Duodenal mucosa (tissue), 2 donors: ENCODE measurements around the gene NADK.

Source experiments
- H3K27ac ChIP-seq: one replicate; pipeline ENCODE4 v1.7.0; 2013; ENCODE audit warnings: low read depth, low read length
- H3K27me3 ChIP-seq, 2 donors: one replicate each; pipeline ENCODE4 v1.7.0; 2013; ENCODE audit warnings: low read length in 2 of 2, control low read depth in 1 of 2; ENCODE audit not compliant: insufficient read depth in 2 of 2, control insufficient read depth in 1 of 2
- H3K36me3 ChIP-seq, 2 donors: one replicate each; pipeline ENCODE4 v1.7.0; 2013; ENCODE audit warnings: low read length in 2 of 2, control low read depth in 1 of 2; ENCODE audit not compliant: insufficient read depth in 2 of 2, control insufficient read depth in 1 of 2
- H3K4me1 ChIP-seq, 2 donors: one replicate each; pipeline ENCODE4 v1.7.0; 2013; ENCODE audit warnings: low read length in 2 of 2, control low read depth in 1 of 2; ENCODE audit not compliant: insufficient read depth in 2 of 2, control insufficient read depth in 1 of 2
- H3K4me3 ChIP-seq, 2 donors: one replicate each; pipeline ENCODE4 v1.7.0; 2013; ENCODE audit warnings: low read length in 2 of 2, low read depth in 1 of 2
- H3K9ac ChIP-seq, 2 donors: one replicate each; pipeline ENCODE4 v1.7.0; 2013; ENCODE audit warnings: low read length in 2 of 2, low read depth in 1 of 2
- H3K9me3 ChIP-seq, 2 donors: one replicate each; pipeline ENCODE4 v1.7.0; 2013; ENCODE audit warnings: low read length in 2 of 2, control low read depth in 1 of 2; ENCODE audit not compliant: control insufficient read depth in 1 of 2

NADK gene

GRCh38 chr1:1806890-1807289 is 28.6 kb upstream of the NADK start:
- Histone ChIP-seq H3K36me3 (peaks cover 18 to 72% of the 10 kb centered on the region in 2 donors), H3K4me1 (peaks cover 0 to 3% of the 10 kb centered on the region in 2 donors), H3K27me3 (no peaks in the 10 kb centered on the region), H3K27ac (no peak overlapping the region), H3K4me3 (no peak overlapping the region), H3K9me3 (no peaks in the 10 kb centered on the region), H3K9ac (no peak overlapping the region)

DNA sequence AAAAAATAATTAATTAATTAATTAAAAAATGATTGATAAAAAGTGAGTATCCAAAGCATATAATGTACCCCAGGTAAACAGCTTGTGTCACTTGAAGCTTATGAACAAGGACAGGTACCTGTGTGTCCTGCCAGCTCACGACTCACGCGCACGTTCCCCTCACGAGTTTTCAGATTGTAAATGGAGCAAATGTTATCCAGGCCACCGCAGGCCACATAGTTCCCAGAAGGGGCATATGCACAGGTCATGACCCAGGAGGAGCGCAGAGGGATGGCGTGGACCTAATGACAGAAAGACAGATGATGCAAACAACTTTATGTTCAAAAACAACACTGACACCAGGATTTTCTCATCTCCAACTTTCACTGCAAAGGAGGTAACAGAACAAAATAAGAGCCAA is 26.0 kb upstream of the NADK start:
- Histone ChIP-seq H3K27me3 (no peaks in the 10 kb centered on the region), H3K36me3 (peaks cover 35 to 78% of the 10 kb centered on the region in 2 donors), H3K9me3 (no peaks in the 10 kb centered on the region), H3K27ac (no peak overlapping the region), H3K4me1 (peaks cover 0 to 3% of the 10 kb centered on the region in 2 donors), H3K4me3 (no peak overlapping the region), H3K9ac (no peak overlapping the region)

DNA sequence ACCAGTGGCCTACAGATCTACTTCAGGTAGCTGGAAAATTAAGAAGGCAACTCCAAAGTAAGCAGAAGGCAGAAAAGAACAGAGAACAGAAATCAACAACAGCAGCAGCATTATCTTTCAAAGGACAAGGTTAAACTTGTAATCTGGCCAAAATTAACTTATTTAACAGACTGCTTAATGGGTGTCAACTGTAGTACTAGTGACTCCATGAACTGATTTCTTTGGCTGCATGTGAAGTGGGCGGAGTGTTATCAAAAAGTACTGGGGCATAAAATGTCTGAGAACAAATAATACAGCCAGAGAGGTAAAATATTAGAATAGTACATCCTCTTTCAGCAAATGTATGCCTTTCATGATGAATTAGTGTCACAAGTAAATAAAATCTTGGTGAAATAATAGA is 24.6 kb upstream of the NADK start:
- H3K36me3 ChIP-seq: peaks cover 35 to 78% of the 10 kb centered on the region in 2 donors
- H3K4me3 ChIP-seq: no peak overlapping the region
- H3K27me3 ChIP-seq: no peaks in the 10 kb centered on the region
- peaks cover 0 to 3% of the 10 kb centered on the region in 2 donors for H3K4me1 ChIP-seq
- H3K27ac ChIP-seq: no peak overlapping the region
- no peak overlapping the region for H3K9ac ChIP-seq
- H3K9me3 ChIP-seq: no peaks in the 10 kb centered on the region

GRCh38 chr1:1799716-1800115 is 21.4 kb upstream of the NADK start:
- H3K27ac ChIP-seq: no peak overlapping the region
- H3K4me3 ChIP-seq: no peak overlapping the region
- peaks cover 0 to 3% of the 10 kb centered on the region in 2 donors for H3K4me1 ChIP-seq
- peaks cover 47 to 86% of the 10 kb centered on the region in 2 donors for H3K36me3 ChIP-seq
- no peaks in the 10 kb centered on the region for H3K27me3 ChIP-seq
- H3K9me3 ChIP-seq: no peaks in the 10 kb centered on the region
- no peak overlapping the region for H3K9ac ChIP-seq

DNA sequence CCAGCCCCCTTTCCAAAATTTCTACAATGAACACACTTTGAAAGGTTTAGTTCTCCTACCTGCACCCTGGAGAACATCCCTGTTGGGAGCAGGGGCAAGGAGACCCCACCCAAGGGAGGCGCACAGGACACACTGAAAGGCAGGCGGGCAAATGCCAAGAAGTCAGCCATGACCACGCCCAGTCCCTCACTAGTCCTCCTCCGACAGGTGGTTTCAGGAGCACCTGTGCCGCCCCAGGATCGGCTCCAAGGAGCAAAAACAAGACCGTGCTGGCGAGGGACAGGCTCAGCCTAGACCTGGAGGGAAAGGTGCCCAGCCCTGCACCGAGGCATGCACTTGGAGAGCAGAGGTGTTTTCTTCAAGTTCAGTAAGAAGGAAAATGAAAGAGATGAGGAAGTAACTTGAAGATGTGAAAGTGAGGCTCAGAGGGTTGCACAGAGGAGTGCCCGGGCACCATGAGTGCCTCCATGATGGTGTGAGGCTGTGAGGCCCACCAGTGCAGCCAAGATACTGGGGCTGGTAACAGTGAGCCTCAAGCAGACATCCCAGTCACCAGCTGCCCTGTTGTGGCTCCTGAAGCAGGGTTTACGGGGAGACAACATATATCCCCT is 19.6 kb upstream of the NADK start:
- Histone ChIP-seq H3K4me1 (no peaks in the 10 kb centered on the region), H3K27ac (no peak overlapping the region), H3K27me3 (no peaks in the 10 kb centered on the region), H3K4me3 (no peak overlapping the region), H3K9ac (no peak overlapping the region), H3K9me3 (no peaks in the 10 kb centered on the region), H3K36me3 (peaks cover 44 to 87% of the 10 kb centered on the region in 2 donors)

GRCh38 chr1:1796466-1796865 is 18.2 kb upstream of the NADK start:
- Histone ChIP-seq H3K9ac (no peak overlapping the region), H3K4me1 (no peaks in the 10 kb centered on the region), H3K27ac (no peak overlapping the region), H3K9me3 (no peaks in the 10 kb centered on the region), H3K36me3 (peaks cover 47 to 89% of the 10 kb centered on the region in 2 donors), H3K4me3 (no peak overlapping the region), H3K27me3 (no peaks in the 10 kb centered on the region)

GRCh38 chr1:1794999-1795398 is 16.7 kb upstream of the NADK start:
- Histone ChIP-seq H3K9me3 (no peaks in the 10 kb centered on the region), H3K9ac (no peak overlapping the region), H3K27me3 (no peaks in the 10 kb centered on the region), H3K4me1 (no peaks in the 10 kb centered on the region), H3K36me3 (peaks cover 53 to 88% of the 10 kb centered on the region in 2 donors), H3K27ac (no peak overlapping the region), H3K4me3 (no peak overlapping the region)

DNA sequence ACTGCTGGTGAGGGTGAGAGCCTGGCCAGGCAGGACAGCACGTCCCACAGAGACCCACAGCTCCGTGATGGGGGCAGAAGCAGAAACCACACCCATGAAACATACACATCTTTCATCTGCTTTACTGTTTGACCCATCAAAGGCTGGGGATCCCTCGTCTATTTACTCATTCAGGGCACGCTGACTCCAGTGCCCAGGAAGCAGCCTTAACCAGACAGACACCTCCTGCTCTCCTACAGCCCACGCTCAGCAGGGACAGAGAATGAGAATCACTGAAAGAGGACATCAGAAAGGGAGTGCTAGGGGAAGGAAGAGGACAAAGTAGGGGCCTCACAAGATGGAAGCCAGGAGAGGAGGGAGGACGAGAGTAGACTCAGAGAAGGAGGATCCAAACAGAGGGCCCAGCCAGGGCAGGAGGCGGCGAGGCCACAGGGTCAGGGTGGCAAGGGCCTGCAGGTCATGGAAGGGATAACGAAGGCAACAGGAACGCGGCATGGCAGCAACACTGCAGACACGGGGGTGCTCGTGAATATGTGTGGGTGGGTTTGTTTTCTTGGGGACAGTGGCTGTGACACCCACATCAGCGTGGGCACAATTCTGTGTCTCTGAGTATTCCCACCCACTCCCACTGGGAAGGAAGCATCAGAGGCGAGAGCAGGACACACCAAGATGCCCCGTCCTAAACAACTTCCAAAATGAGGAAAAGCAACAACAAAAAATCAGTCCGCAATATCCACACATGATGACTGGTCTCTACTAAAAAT is 15.4 kb upstream of the NADK start:
- H3K4me1 ChIP-seq: no peaks in the 10 kb centered on the region
- no peak overlapping the region for H3K4me3 ChIP-seq
- H3K36me3 ChIP-seq: peaks cover 56 to 92% of the 10 kb centered on the region in 2 donors
- no peak overlapping the region for H3K9ac ChIP-seq
- no peaks in the 10 kb centered on the region for H3K27me3 ChIP-seq
- no peaks in the 10 kb centered on the region for H3K9me3 ChIP-seq
- no peak overlapping the region for H3K27ac ChIP-seq

- Histone ChIP-seq H3K9me3 (no peaks in the 10 kb centered on the region), H3K4me3 (no peak overlapping the region), H3K9ac (no peak overlapping the region), H3K27ac (no peak overlapping the region), H3K4me1 (no peaks in the 10 kb centered on the region), H3K27me3 (no peaks in the 10 kb centered on the region), H3K36me3 (peaks cover 62 to 88% of the 10 kb centered on the region in 2 donors)
Measured at GRCh38 chr1:1788646-1789431, 10.6 kb upstream of the NADK start.

DNA sequence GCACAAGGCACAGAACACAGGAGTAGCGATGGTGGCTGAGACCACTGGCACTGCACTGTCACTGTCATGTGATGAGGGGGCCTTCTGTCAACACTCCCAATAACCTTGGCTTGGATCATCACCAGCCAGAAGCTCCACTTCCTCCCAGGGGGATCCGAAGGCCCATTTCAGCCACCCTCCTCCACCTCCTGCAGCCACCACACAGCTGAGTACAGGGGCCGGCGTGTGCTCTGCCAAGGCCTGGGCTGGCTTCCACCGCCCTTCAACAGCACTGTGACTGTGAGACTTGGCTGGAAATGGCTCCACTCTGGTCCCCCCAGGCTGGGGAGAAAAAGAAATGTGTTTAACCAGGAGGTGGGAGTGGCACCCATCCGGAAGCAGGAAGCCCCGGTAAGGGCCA is 9.9 kb upstream of the NADK start:
- Histone ChIP-seq H3K27ac (no peak overlapping the region), H3K4me3 (no peak overlapping the region), H3K9me3 (no peaks in the 10 kb centered on the region), H3K4me1 (peaks cover 5 to 6% of the 10 kb centered on the region in 2 donors), H3K27me3 (no peaks in the 10 kb centered on the region), H3K36me3 (peaks cover 55 to 81% of the 10 kb centered on the region in 2 donors), H3K9ac (no peak overlapping the region)
